ENCODE measurements around the gene DGKH.

Gene DGKH

DNA sequence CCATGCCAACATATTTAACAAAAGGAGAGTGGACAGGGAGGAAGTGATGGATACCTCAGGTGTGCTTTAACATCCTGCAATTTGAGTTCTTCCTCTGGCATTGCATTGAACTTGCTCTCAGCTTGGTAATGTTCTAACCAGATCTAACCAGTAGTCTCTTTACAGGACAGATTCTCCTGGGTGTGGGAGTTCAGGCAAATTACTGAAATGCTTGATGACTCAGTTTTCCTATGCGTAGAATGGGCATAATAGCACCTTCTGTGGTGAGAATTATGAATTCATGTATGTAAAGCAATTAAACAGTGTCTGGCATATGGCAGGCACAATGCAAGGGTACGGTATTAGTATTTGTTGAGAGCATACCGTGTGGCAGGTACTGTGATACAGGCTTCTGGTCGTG, 227.1 kb downstream of the DGKH start:
- H3K4me3 ChIP-seq (ENCODE audit: low read depth in 1 of 2, low read length in 2 of 2), result no peak overlapping the region
- H3K27me3 ChIP-seq (ENCODE audit: control insufficient read depth in 1 of 2, insufficient read depth in 2 of 2, low read length in 2 of 2), result no peaks in the 10 kb centered on the region
- no peaks in the 10 kb centered on the region for H3K9me3 ChIP-seq (ENCODE audit: control insufficient read depth in 1 of 2, low read length in 2 of 2)
- no peak overlapping the region for H3K27ac ChIP-seq (ENCODE audit: low read depth, low read length)
- H3K9ac ChIP-seq (ENCODE audit: low read depth in 1 of 2, low read length in 2 of 2), result no peak overlapping the region
- no peaks in the 10 kb centered on the region for H3K36me3 ChIP-seq (ENCODE audit: control insufficient read depth in 1 of 2, insufficient read depth in 2 of 2, low read length in 2 of 2)
- H3K4me1 ChIP-seq (ENCODE audit: control insufficient read depth in 1 of 2, insufficient read depth in 2 of 2, low read length in 2 of 2), result peaks cover 12 to 26% of the 10 kb centered on the region in 2 donors

GRCh38 chr13:42276683-42277082, 228.2 kb downstream of the DGKH start:
- no peak overlapping the region for H3K4me3 ChIP-seq (ENCODE audit: low read depth in 1 of 2, low read length in 2 of 2)
- H3K4me1 ChIP-seq (ENCODE audit: control insufficient read depth in 1 of 2, insufficient read depth in 2 of 2, low read length in 2 of 2), result peaks cover 8 to 23% of the 10 kb centered on the region in 2 donors
- H3K27me3 ChIP-seq (ENCODE audit: control insufficient read depth in 1 of 2, insufficient read depth in 2 of 2, low read length in 2 of 2), result no peaks in the 10 kb centered on the region

DNA sequence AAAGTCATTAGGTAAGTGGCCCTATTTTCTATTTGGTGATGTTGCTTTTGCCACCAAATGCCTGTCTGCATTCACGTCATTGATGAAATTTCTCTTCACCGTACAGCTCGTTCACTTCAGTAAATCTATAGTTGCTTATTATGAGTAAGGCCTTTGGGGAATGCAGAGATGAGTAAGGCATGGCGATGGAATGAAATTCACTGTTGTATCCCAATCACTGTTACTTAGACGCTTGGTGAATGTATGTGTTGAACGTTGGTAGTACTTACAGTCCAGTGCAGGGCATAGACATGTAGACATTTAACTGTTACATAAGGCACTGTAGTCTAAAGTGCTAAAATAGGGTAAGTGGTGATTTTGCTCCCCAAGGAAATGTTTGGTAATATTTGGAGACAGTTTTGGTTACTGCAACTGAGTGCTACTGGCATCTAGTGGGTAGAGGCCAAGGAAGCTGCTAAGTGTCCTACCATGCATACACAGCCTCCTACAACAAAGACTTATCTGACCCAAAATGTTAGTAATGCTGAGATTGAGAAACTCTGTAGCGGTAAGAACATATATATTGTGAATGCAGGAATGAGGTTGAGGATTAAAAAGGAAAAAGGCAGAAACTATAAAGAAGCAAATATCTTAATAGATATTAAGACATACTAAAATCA, 229.3 kb downstream of the DGKH start:
- no peaks in the 10 kb centered on the region for H3K27me3 ChIP-seq (ENCODE audit: control insufficient read depth in 1 of 2, insufficient read depth in 2 of 2, low read length in 2 of 2)
- peaks cover 8 to 23% of the 10 kb centered on the region in 2 donors for H3K4me1 ChIP-seq (ENCODE audit: control insufficient read depth in 1 of 2, insufficient read depth in 2 of 2, low read length in 2 of 2)
- no peak overlapping the region for H3K27ac ChIP-seq (ENCODE audit: low read depth, low read length)
- no peak overlapping the region for H3K9ac ChIP-seq (ENCODE audit: low read depth in 1 of 2, low read length in 2 of 2)
- H3K9me3 ChIP-seq (ENCODE audit: control insufficient read depth in 1 of 2, low read length in 2 of 2), result no peaks in the 10 kb centered on the region
- no peak overlapping the region for H3K4me3 ChIP-seq (ENCODE audit: low read depth in 1 of 2, low read length in 2 of 2)
- no peaks in the 10 kb centered on the region for H3K36me3 ChIP-seq (ENCODE audit: control insufficient read depth in 1 of 2, insufficient read depth in 2 of 2, low read length in 2 of 2)

More at GRCh38 chr13:42276683-42277082, 228.2 kb downstream of the DGKH start:
- no peaks in the 10 kb centered on the region for H3K36me3 ChIP-seq (ENCODE audit: control insufficient read depth in 1 of 2, insufficient read depth in 2 of 2, low read length in 2 of 2)
- H3K9me3 ChIP-seq (ENCODE audit: control insufficient read depth in 1 of 2, low read length in 2 of 2), result no peaks in the 10 kb centered on the region
- no peak overlapping the region for H3K9ac ChIP-seq (ENCODE audit: low read depth in 1 of 2, low read length in 2 of 2)
- H3K27ac ChIP-seq (ENCODE audit: low read depth, low read length), result no peak overlapping the region

GRCh38 chr13:42279080-42279479, 230.6 kb downstream of the DGKH start:
- no peaks in the 10 kb centered on the region for H3K9me3 ChIP-seq (ENCODE audit: control insufficient read depth in 1 of 2, low read length in 2 of 2)
- H3K4me1 ChIP-seq (ENCODE audit: control insufficient read depth in 1 of 2, insufficient read depth in 2 of 2, low read length in 2 of 2), result peaks cover 13 to 28% of the 10 kb centered on the region in 2 donors
- H3K27ac ChIP-seq (ENCODE audit: low read depth, low read length), result no peak overlapping the region
- H3K27me3 ChIP-seq (ENCODE audit: control insufficient read depth in 1 of 2, insufficient read depth in 2 of 2, low read length in 2 of 2), result no peaks in the 10 kb centered on the region
- no peak overlapping the region for H3K9ac ChIP-seq (ENCODE audit: low read depth in 1 of 2, low read length in 2 of 2)
- H3K36me3 ChIP-seq (ENCODE audit: control insufficient read depth in 1 of 2, insufficient read depth in 2 of 2, low read length in 2 of 2), result no peaks in the 10 kb centered on the region
- H3K4me3 ChIP-seq (ENCODE audit: low read depth in 1 of 2, low read length in 2 of 2), result no peak overlapping the region

DNA sequence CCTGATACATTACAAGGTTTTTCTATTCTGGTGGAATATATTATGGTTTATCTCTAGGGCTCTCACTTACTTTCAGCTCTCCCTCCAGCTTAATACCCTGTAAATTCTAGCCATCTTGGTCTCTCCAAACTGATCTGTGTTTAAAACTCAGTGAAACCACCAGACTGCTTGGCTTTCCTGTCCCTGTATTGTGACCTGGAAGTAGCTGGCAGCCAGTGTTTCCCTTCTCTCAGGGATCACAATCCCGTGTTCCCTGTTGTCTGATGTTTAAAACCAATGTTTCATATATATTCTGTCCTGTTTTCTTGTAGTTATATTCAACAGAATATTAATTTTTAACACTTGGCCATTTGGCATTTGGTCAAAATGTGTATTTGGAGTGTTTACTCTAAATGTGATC, 231.5 kb downstream of the DGKH start:
- H3K9ac ChIP-seq (ENCODE audit: low read depth in 1 of 2, low read length in 2 of 2), result no peak overlapping the region
- no peak overlapping the region for H3K4me3 ChIP-seq (ENCODE audit: low read depth in 1 of 2, low read length in 2 of 2)
- no peaks in the 10 kb centered on the region for H3K9me3 ChIP-seq (ENCODE audit: control insufficient read depth in 1 of 2, low read length in 2 of 2)
- no peaks in the 10 kb centered on the region for H3K36me3 ChIP-seq (ENCODE audit: control insufficient read depth in 1 of 2, insufficient read depth in 2 of 2, low read length in 2 of 2)
- no peak overlapping the region for H3K27ac ChIP-seq (ENCODE audit: low read depth, low read length)
- H3K4me1 ChIP-seq (ENCODE audit: control insufficient read depth in 1 of 2, insufficient read depth in 2 of 2, low read length in 2 of 2), result peaks cover 12 to 28% of the 10 kb centered on the region in 2 donors
- H3K27me3 ChIP-seq (ENCODE audit: control insufficient read depth in 1 of 2, insufficient read depth in 2 of 2, low read length in 2 of 2), result no peaks in the 10 kb centered on the region

GRCh38 chr13:42280537-42280936, 232.1 kb downstream of the DGKH start:
- no peaks in the 10 kb centered on the region for H3K36me3 ChIP-seq (ENCODE audit: control insufficient read depth in 1 of 2, insufficient read depth in 2 of 2, low read length in 2 of 2)
- H3K27ac ChIP-seq (ENCODE audit: low read depth, low read length), result no peak overlapping the region
- H3K9ac ChIP-seq (ENCODE audit: low read depth in 1 of 2, low read length in 2 of 2), result no peak overlapping the region
- H3K4me3 ChIP-seq (ENCODE audit: low read depth in 1 of 2, low read length in 2 of 2), result no peak overlapping the region
- no peaks in the 10 kb centered on the region for H3K9me3 ChIP-seq (ENCODE audit: control insufficient read depth in 1 of 2, low read length in 2 of 2)
- H3K4me1 ChIP-seq (ENCODE audit: control insufficient read depth in 1 of 2, insufficient read depth in 2 of 2, low read length in 2 of 2), result peaks cover 6 to 25% of the 10 kb centered on the region in 2 donors
- no peaks in the 10 kb centered on the region for H3K27me3 ChIP-seq (ENCODE audit: control insufficient read depth in 1 of 2, insufficient read depth in 2 of 2, low read length in 2 of 2)

DNA sequence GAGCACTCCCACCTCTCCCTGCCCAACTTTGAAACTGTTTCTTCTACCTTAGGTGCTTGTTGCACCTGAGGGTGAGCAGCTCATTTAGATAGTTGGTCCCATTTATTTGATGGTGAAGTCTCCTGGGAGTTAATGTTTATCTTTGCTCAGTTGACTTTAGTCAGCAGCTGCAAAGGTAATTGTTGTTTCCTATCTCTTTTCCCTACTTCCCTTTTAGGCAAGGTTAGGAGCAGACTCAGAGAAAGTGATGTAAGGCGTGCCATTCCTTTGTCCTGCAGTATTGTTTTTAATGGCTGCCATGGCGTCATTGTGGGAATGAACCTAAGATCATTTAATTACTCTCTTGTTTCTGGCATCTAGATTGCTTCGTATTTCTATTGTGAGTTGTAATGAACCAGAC, 235.1 kb downstream of the DGKH start:
- Histone ChIP-seq H3K27me3 (ENCODE audit: control insufficient read depth in 1 of 2, insufficient read depth in 2 of 2, low read length in 2 of 2) (no peaks in the 10 kb centered on the region), H3K4me3 (ENCODE audit: low read depth in 1 of 2, low read length in 2 of 2) (no peak overlapping the region), H3K4me1 (ENCODE audit: control insufficient read depth in 1 of 2, insufficient read depth in 2 of 2, low read length in 2 of 2) (peaks cover 5 to 22% of the 10 kb centered on the region in 2 donors), H3K36me3 (ENCODE audit: control insufficient read depth in 1 of 2, insufficient read depth in 2 of 2, low read length in 2 of 2) (peaks cover 5 to 16% of the 10 kb centered on the region in 2 donors), H3K27ac (ENCODE audit: low read depth, low read length) (no peak overlapping the region), H3K9ac (ENCODE audit: low read depth in 1 of 2, low read length in 2 of 2) (no peak overlapping the region), H3K9me3 (ENCODE audit: control insufficient read depth in 1 of 2, low read length in 2 of 2) (no peaks in the 10 kb centered on the region)

- no peak overlapping the region for H3K4me3 ChIP-seq (ENCODE audit: low read depth in 1 of 2, low read length in 2 of 2)
These were observed 235.6 kb downstream of the DGKH start for GRCh38 chr13:42284068-42284467.

More at GRCh38 chr13:42284068-42284467, 235.6 kb downstream of the DGKH start:
- H3K9ac ChIP-seq (ENCODE audit: low read depth in 1 of 2, low read length in 2 of 2), result no peak overlapping the region
- H3K4me1 ChIP-seq (ENCODE audit: control insufficient read depth in 1 of 2, insufficient read depth in 2 of 2, low read length in 2 of 2), result peaks cover 5 to 22% of the 10 kb centered on the region in 2 donors
- no peaks in the 10 kb centered on the region for H3K9me3 ChIP-seq (ENCODE audit: control insufficient read depth in 1 of 2, low read length in 2 of 2)
- peaks cover 5 to 19% of the 10 kb centered on the region in 2 donors for H3K36me3 ChIP-seq (ENCODE audit: control insufficient read depth in 1 of 2, insufficient read depth in 2 of 2, low read length in 2 of 2)
- no peaks in the 10 kb centered on the region for H3K27me3 ChIP-seq (ENCODE audit: control insufficient read depth in 1 of 2, insufficient read depth in 2 of 2, low read length in 2 of 2)
- no peak overlapping the region for H3K27ac ChIP-seq (ENCODE audit: low read depth, low read length)
